Activated naive CD4-positive, alpha-beta T cell (primary cell): Measurements from ENCODE around the gene KIF15.

Source experiments
- DNase-seq, 4 experiments: peaks; one replicate each; lab custom pipeline; 2025; lab: John Stamatoyannopoulos, UW

The KIF15 gene

DNA sequence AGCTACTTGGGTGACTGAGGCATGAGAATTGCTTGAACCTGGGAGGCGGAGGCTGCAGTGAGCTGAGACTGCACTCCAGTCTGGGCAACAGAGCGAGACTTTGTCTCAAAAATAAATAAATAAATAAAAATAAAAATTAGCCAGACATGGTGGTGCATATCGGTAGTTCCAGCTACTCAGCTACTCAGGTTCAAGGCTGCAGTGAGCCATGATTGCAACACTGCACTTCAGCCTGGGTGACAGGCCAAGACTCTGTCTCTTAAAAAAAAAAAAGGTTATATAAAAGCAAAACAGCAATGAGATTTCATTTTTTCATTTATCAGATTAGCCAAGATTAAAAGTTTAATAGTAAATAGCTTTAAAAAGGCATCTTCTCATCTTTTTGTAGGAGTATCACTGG, 115.7 kb downstream of the KIF15 start:
- no peak for DNase-seq

DNA sequence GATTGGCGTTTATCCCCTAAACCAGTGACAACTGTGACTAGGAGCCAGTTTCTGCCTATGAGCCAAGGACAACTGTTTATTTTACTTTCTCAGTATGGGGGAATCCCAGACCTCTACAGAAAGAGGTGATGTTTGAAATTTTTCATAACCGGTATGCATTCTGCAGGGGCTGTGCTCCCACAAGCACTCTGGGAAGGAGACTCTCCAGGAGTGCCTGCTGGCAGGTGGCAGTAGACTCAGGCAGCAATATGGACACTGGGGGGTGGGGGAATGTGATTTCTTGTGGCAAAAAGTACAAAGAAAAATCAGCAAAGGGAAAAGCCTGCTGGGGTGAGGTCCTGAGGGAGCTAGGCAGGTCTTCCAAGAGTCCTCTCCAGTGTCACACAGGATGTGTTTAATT, 118.7 kb downstream of the KIF15 start:
- no peak for DNase-seq

GRCh38 chr3:44883213-44883955, 121.8 kb downstream of the KIF15 start:
- DNase-seq: no peak

DNA sequence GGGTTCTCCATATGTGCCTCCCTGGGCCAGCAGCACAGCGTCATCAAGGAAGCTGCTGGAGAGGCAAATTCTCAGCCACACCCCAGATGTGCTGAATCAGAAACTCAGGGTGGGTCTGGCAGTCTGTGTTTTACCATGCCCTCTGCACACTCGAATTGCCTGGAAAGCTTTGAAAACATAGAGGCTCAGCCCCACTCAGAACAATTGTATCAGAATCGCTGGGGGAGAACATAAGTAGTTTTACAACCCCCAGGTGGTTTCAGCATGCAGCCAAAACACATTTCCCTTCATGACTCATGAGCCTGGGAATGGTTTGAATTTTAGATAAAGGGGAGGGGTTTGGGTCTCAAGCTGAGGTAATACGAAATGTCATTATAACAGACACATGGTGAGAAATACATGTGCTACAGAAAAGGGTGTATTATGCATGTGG, 122.4 kb downstream of the KIF15 start:
- DNase-seq: no peak

GRCh38 chr3:44885618-44886017, 124.0 kb downstream of the KIF15 start:
- DNase-seq: no peak

DNA sequence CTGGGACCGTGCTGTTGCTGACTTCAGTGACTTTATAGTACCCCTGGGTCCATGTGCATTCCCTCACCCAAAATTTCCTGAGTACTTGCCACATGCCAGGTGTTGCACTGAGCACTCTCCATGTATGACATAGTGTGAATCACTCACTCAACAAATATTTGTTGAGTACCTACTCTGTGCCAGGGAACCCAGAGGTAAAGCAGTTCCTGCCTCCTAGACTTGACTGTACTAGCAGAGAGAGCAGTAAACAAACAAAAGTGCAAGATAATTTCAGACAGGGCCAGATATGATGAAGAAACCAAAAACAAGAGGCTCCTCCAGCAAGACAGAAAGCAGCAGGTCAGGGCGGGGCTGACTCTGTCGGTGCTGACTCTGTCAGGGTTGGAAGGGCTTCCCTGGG, 125.0 kb downstream of the KIF15 start:
- DNase-seq: no peak

DNA sequence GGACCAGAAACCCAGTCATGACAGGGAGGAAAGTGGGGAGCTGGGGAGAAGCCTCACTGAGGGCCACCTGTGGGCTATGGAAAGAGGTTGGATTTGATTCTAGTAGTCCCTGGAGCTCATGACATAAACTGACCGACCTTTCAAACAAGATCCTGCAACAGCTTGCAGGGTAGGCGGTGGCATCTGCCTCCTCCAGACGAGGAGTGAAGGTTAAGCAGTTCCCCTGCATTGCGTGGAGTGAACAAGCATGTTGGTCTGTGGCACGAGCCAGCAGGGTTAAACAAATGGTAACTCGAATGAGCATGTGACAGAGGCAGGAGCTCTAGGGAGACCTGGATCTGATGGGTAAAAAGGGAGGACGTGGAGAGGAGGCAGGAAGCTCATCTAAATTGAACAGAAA, 125.5 kb downstream of the KIF15 start:
- DNase-seq: no peak

DNA sequence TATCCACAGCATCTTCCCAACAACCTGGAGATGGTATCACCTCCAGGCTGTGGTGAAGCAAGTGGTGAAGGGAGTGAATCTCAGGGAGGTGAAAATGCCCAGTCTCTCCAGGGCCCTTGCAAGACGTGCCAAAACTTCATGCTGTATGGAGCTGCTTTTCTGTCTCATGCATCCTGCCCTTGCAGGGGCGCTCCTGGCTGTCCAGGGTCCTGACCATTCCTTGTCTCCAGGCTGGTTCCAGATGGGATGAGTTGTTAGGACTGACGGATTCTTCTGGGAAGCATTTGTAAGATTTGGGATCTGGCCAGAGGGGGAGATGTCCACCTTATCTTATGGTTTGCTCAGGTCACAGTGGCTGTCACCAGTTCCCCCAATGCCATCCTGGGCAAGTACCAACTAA, 128.7 kb downstream of the KIF15 start:
- DNase-seq: no peak

DNA sequence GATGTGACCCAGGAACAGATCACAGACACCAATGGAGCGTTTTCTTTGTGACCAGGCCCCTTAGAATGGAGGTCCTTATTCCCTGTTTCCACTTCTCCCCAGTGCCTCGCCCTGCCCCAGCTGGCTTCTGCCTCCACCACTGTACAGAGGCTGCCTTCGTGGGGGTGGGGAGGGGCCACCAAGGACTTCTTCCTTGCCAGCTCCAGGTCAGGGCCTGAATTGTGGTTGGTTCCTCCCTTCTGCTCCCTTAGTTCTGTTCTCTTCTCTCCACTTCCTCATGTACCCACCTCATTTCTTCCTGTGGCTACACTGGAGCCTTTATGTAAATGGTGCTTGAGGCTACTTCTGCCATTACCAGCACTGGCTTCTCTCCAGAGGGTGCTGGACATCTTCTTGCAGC, 129.3 kb downstream of the KIF15 start:
- DNase-seq: no peak

DNA sequence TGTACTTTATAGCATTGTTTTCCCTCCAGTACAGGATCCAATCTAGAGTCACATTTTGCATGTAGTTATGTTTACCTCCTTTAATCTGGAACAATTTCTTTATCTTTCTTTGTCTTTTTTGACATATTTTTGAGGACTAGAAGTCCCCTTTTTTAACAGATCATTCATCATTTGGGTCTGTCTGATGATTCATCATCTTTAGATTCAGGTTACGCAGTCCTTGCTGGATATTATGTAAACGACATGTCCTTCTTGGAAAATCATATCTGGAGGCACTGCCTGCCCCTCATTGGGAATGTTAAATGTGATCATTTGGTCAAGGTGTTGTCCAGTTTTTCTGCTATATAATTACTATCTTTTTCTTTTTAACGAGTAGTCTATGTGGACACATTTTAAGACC, 131.1 kb downstream of the KIF15 start:
- no peak for DNase-seq

- DNase-seq: no peak
These were observed 131.5 kb downstream of the KIF15 start for GRCh38 chr3:44893097-44893496.

DNA sequence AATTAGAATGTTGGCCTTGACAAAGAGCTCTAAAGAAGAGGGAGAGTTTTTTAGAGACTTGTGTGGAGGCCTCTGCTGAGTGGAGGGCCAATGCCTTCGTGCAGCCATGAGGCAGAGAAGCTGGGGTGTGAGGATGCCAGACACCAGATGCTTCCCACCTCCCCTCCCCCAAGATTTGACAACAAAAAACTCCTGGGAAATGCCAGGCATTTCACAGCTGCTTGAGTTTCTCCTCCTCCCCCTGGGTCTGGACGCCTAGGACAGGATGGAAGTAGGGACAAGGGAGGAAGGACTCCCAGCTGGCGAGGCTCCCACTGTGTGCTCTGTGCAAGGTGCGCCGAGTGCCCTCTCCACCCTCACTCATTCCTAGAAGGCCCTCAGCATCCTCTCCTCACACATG, 132.9 kb downstream of the KIF15 start:
- no peak for DNase-seq

GRCh38 chr3:44896440-44896839, 134.8 kb downstream of the KIF15 start:
- no peak for DNase-seq

DNA sequence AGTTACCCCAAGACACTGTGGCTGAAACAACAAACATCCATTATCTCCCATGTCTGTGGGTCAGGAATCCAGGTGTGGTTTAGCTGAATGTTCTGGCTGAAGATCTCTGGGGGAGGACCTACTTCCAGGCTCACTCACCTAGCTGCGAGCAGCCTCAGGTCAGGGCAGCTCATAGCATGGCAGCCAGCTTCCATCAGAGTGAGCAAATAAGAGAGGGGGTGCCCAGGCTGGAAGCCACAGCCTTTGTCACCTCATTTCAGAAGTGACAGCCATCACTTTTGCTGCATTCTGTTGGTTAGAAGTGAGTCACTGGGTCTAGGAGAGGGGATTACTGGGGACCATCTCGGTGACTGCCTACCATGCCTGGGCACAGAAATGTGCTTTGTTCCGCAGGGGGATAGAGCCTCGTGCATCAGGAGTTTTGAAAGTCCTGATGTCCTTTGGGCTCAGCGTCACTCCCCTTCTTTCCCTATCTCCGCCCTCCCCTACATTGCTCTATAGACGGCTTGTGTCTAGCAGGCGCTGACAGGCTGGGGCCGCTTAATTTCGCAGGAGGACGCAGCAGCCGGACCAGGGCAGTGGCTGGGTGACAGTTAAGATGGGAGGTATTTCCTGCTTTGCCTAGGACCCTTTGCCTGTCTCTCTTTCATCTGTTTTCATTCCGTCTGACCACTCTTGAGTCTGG, 138.2 kb downstream of the KIF15 start:
- no peak for DNase-seq

- no peak for DNase-seq
These were observed 141.0 kb downstream of the KIF15 start for GRCh38 chr3:44902628-44903027.
